K562 (cell line): Measurements from ENCODE around the gene SHISA9. TPM values are rescaled to one million over a fixed set of nuclear protein-coding genes. Genes with fewer than 3 reads are reported as not detected.

Experiments
- ATAC-seq: fragments of 200-7000 bp; cut with Tn5 transposase; 3 replicates; pipeline ENCODE4 v1.9.1; 2020; ENCODE audit warnings: moderate library complexity
- BruUV-seq: library from RNA; stranded (reverse); fragments of 400-500 nt; replicated peaks from 2 replicates; lab custom pipeline; 2021; lab: Mats Ljungman, UMichigan
- CTCF ChIA-PET: fragments of 300-600 bp; formaldehyde crosslinking; extraction: SDS; loops from one replicate; lab custom pipeline; 2021; ENCODE audit warnings: low intra/inter-chr PET ratio; lab: Yijun Ruan, JAX
- POLR2A ChIA-PET: fragments of 300-600, 350-650 bp; sonication (Branson Sonifier 250); formaldehyde crosslinking; extraction: SDS; loops from one replicate; lab custom pipeline; 2021; ENCODE audit warnings: antibody characterized with exemption, inconsistent platforms; lab: Yijun Ruan, JAX
- DNase-seq, 4 experiments: peaks; one replicate each; pipeline versions ENCODE4 v3.0.0 to v3.0.0-alpha.2; 2011 to 2018; ENCODE audit warnings: low spot score in 3 of 4, mixed read lengths in 3 of 4; ENCODE audit errors: extremely low read depth in 1 of 4
- FAIRE-seq: peaks from 2 replicates; lab custom pipeline; 2011; peaks lifted over from hg19 to GRCh38; lab: Jason Lieb, UNC
- H2AFZ ChIP-seq: 2 replicates; pipeline ENCODE4 v1.6.0; 2011; ENCODE audit warnings: low read depth, low read length, control low read depth, inconsistent platforms
- H3K27ac ChIP-seq: fragments of 200-600 bp; 3 replicates; pipeline ENCODE4 v1.8.0; 2011; ENCODE audit warnings: low read depth, mild to moderate bottlenecking, control low read depth, inconsistent platforms, low read length, moderate library complexity, mixed read lengths; ENCODE audit errors: extremely low read depth
- H3K27me3 ChIP-seq, 2 experiments: fragments of 300-600 bp in 1 of 2; 2 replicates in 1 of 2; 3 replicates in 1 of 2; pipeline versions ENCODE4 v1.6.0 to v1.8.0; 2011; ENCODE audit warnings: inconsistent platforms in 2 of 2, low read length in 2 of 2, mild to moderate bottlenecking in 1 of 2, mixed read lengths in 1 of 2, moderate library complexity in 1 of 2; ENCODE audit not compliant: control insufficient read depth in 2 of 2, insufficient read depth in 2 of 2
- H3K36me3 ChIP-seq: fragments of 300-600 bp; 3 replicates; pipeline ENCODE4 v1.8.0; 2011; ENCODE audit warnings: mild to moderate bottlenecking, low read length, inconsistent platforms; ENCODE audit not compliant: control insufficient read depth, insufficient read depth
- H3K4me1 ChIP-seq, 2 experiments: fragments of 200-600 bp in 1 of 2; replicated peaks in 1 of 2; 2 replicates in 1 of 2; 3 replicates in 1 of 2; pipeline versions ENCODE4 v1.5.1 to v1.8.0; 2011; ENCODE audit warnings: inconsistent platforms in 2 of 2, low read length in 2 of 2, mild to moderate bottlenecking in 1 of 2, mixed read lengths in 1 of 2, moderate library complexity in 1 of 2; ENCODE audit not compliant: control insufficient read depth in 2 of 2, insufficient read depth in 2 of 2
- H3K4me2 ChIP-seq: 2 replicates; pipeline ENCODE4 v1.6.1; 2011; ENCODE audit warnings: low read length, control low read depth, inconsistent platforms, mixed read lengths; ENCODE audit not compliant: insufficient read depth
- H3K4me3 ChIP-seq: fragments of 200-600 bp; sonication (generic), shearing (Covaris generic); 2 replicates; pipeline ENCODE4 v1.5.1; 2016; ENCODE audit warnings: control low read depth, inconsistent platforms
- H3K79me2 ChIP-seq: fragments of 200-600 bp; 3 replicates; pipeline ENCODE4 v1.8.0; 2011; ENCODE audit warnings: low read length, inconsistent platforms; ENCODE audit not compliant: control insufficient read depth, insufficient read depth
- H3K9ac ChIP-seq, 2 experiments: 2 replicates each; pipeline versions ENCODE4 v1.6.0 to v1.6.1; 2011; ENCODE audit warnings: low read depth in 2 of 2, low read length in 2 of 2, control low read depth in 1 of 2, inconsistent platforms in 1 of 2, mild to moderate bottlenecking in 1 of 2, mixed read lengths in 1 of 2; ENCODE audit not compliant: insufficient read depth in 1 of 2
- H3K9me1 ChIP-seq: one replicate; pipeline ENCODE4 v1.6.0; 2011; ENCODE audit warnings: inconsistent platforms, mild to moderate bottlenecking, low read length, moderate library complexity; ENCODE audit not compliant: control insufficient read depth, insufficient read depth
- H3K9me3 ChIP-seq: replicated peaks from 2 replicates; pipeline ENCODE4 v1.5.1; 2011; ENCODE audit warnings: low read depth, low read length, inconsistent platforms; ENCODE audit not compliant: control insufficient read depth, insufficient read depth
- H4K20me1 ChIP-seq: replicated peaks from 2 replicates; pipeline ENCODE4 v1.6.1; 2011; ENCODE audit warnings: low read length, inconsistent platforms, mixed read lengths; ENCODE audit not compliant: control insufficient read depth, insufficient read depth
- CBFA2T2 ChIP-seq: fragments of 450-650 bp; conservative IDR thresholded peaks from 2 replicates; pipeline ENCODE4 v1.6.1; 2017; ENCODE audit warnings: mild to moderate bottlenecking
- FOXK2 ChIP-seq, 2 experiments: fragments of 450-650 bp; IDR thresholded peaks in 1 of 2; conservative IDR thresholded peaks in 1 of 2; 2 replicates each; pipeline ENCODE4 v1.6.1; 2016; ENCODE audit warnings: low read depth in 2 of 2, mild to moderate bottlenecking in 1 of 2
- FOXM1 ChIP-seq, 2 experiments: fragments of 450-650 bp in 1 of 2; sonication (generic) in 1 of 2; formaldehyde crosslinking in 1 of 2; IDR thresholded peaks; 2 replicates each; pipeline versions ENCODE4 v1.6.1 to v1.9.0; 2017 to 2022; ENCODE audit warnings: low read depth in 2 of 2, mild to moderate bottlenecking in 2 of 2, missing genetic modification reagents in 1 of 2, moderate library complexity in 1 of 2
- FOXP1 ChIP-seq: sonication (generic); formaldehyde crosslinking; IDR thresholded peaks from 2 replicates; pipeline ENCODE4 v1.8.0; 2022; ENCODE audit warnings: mild to moderate bottlenecking, missing genetic modification reagents
- RNF219 ChIP-seq: fragments of 250-450 bp; sonication (Bioruptor Pico); IDR thresholded peaks from 2 replicates; pipeline ENCODE4 v1.5.0; 2022; ENCODE audit warnings: mild to moderate bottlenecking
- ZNF274 ChIP-seq: IDR thresholded peaks from 2 replicates; pipeline ENCODE4 v1.6.1; 2011; ENCODE audit warnings: low read depth, mild to moderate bottlenecking, low read length, moderate library complexity, borderline replicate concordance
- ZNF431 ChIP-seq: sonication (generic); formaldehyde crosslinking; IDR thresholded peaks from 2 replicates; pipeline ENCODE4 v1.8.0; 2022; ENCODE audit warnings: mild to moderate bottlenecking, missing genetic modification reagents
- WGBS: fragments of 100-300 bp; shearing (Covaris generic); methylation state at CpG from one replicate; pipeline ENCODE4 v1.1.6; 2016; ENCODE audit warnings: low coverage, mixed read lengths; ENCODE audit not compliant: insufficient coverage; ENCODE audit errors: missing lambda C conversion rate; 5-methylcytosine and 5-hydroxymethylcytosine counted together
- in situ Hi-C: fragments of 300-500 bp; cut with MboI; formaldehyde crosslinking; loops from 4 replicates; pipeline ENCODE4 v1.15.0; 2018; ENCODE audit warnings: inconsistent platforms, mixed read lengths
- intact Hi-C: fragments of 100-400 bp; cut with micrococcal nuclease; formaldehyde crosslinking; loops from 2 replicates; pipeline ENCODE4 v1.14.2; 2022
- polyA plus RNA-seq, 8 experiments: library from polyadenylated mRNA; depleted of rRNA in 4 of 8; stranded (reverse) in 5 of 8; unstranded in 3 of 8; fragments of >200 nt; fragmentation: Nextera tagmentation in 2 of 8; fragmentation: Illumina TruSeq in 1 of 8; extraction: Ambion mirVana in 2 of 8; extraction: Trizol in 1 of 8; gene quantifications; 2 replicates each; pipeline versions ENCODE4 v1.2.1 to v1.2.3, GENCODE V29; 2011 to 2014; ENCODE audit warnings: inconsistent platforms in 1 of 8, missing spikeins in 1 of 8
- total RNA-seq, 7 experiments: library from RNA; depleted of rRNA in 6 of 7; stranded (reverse); fragments of >200 nt in 6 of 7; fragmentation: Illumina TruSeq in 2 of 7; extraction: Trizol in 2 of 7; gene quantifications; 2 replicates each; pipeline versions ENCODE4 v1.2.1 to v1.2.3, GENCODE V29; 2011 to 2021; ENCODE audit warnings: low replicate concordance in 1 of 7

Gene SHISA9
- total and polyA plus RNA-seq, 9 of the 15 experiments (the other 6 are each of a cell fraction or from before 2014, with no cell fraction given) = under 0.01 to 0.16 (median 0.01) TPM; not detected in 6

DNA sequence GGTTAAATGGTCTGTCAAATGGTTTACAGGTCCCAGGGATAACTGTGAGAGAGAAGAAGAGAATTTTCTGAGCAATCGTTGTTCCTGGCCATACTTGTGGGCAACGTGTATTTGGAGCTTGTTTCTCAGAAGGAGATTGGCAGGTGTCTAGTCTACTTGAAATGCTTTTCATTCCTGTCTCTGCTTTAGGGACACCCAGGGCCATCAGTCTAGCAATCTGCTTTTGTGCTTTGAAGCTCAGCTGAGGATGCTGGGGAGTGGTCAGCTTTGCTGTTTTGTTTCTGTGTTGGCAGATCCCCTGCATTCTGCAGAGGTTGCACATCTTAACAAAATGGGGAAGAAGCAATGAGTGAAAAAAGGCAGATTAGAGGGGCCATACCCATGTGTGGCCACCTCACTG lies 193.7 kb downstream of the SHISA9 start:
- Histone ChIP-seq H3K9ac (no peak overlapping the region), H3K79me2 (no peaks in the 10 kb centered on the region)
- FAIRE-seq = no peak
- DNase-seq = no peak
- CTCF ChIA-PET = no interaction called here
- TF ChIP-seq FOXK2 (conservative IDR thresholded peaks at IDR 0.05 in 1 of 2, IDR thresholded peaks at IDR 0.05 in 1 of 2; ENCODE audit: low read depth in 2 of 2) = no peak
- no peak for TF ChIP-seq RNF219 (CRISPR knock-in tag)
- no peak for TF ChIP-seq FOXP1 (CRISPR knock-in tag)
- TF ChIP-seq ZNF431 (CRISPR knock-in tag) = no peak
- no peak for TF ChIP-seq FOXM1 (IDR thresholded peaks at IDR 0.05; ENCODE audit: low read depth)
- no peak for TF ChIP-seq FOXM1 (CRISPR knock-in tag; IDR thresholded peaks at IDR 0.05; ENCODE audit: low read depth)
- TF ChIP-seq ZNF274 = no peak
- TF ChIP-seq CBFA2T2 = no peak
- TF ChIP-seq, all 486 proteins: peak for 0
- H3K36me3 ChIP-seq = no peaks in the 10 kb centered on the region
- no TSS peak for BruUV-seq
- no peak for ATAC-seq
- H3K4me1 ChIP-seq = no peaks in the 10 kb centered on the region
- no peak overlapping the region for H3K4me2 ChIP-seq
- H3K27ac ChIP-seq = no peak overlapping the region
- no peaks in the 10 kb centered on the region for H3K27me3 ChIP-seq
- H3K9me1 ChIP-seq = no peaks in the 10 kb centered on the region
- WGBS = 0% methylated on average over 2 of the region's 2 CpGs
- intact Hi-C loops (no loop called here), in situ Hi-C loops (no loop called here)
- no peaks in the 10 kb centered on the region for H4K20me1 ChIP-seq
- no peak overlapping the region for H2AFZ ChIP-seq
- no peak overlapping the region for H3K4me3 ChIP-seq
- POLR2A ChIA-PET = interaction anchor here (0.7 kb wide), 1 partner anchor 94 kb away, joined by 3 read pairs; no protein-coding TSS in a partner anchor
- no peaks in the 10 kb centered on the region for H3K9me3 ChIP-seq
